Embryonic facial prominence (tissue), 1 donor: ENCODE measurements around the gene CCNQ.

ENCODE experiments used
- DNase-seq: peaks from one replicate; pipeline ENCODE4 v3.0.0-alpha.2; 2016; ENCODE audit errors: extremely low spot score

The CCNQ gene

DNA sequence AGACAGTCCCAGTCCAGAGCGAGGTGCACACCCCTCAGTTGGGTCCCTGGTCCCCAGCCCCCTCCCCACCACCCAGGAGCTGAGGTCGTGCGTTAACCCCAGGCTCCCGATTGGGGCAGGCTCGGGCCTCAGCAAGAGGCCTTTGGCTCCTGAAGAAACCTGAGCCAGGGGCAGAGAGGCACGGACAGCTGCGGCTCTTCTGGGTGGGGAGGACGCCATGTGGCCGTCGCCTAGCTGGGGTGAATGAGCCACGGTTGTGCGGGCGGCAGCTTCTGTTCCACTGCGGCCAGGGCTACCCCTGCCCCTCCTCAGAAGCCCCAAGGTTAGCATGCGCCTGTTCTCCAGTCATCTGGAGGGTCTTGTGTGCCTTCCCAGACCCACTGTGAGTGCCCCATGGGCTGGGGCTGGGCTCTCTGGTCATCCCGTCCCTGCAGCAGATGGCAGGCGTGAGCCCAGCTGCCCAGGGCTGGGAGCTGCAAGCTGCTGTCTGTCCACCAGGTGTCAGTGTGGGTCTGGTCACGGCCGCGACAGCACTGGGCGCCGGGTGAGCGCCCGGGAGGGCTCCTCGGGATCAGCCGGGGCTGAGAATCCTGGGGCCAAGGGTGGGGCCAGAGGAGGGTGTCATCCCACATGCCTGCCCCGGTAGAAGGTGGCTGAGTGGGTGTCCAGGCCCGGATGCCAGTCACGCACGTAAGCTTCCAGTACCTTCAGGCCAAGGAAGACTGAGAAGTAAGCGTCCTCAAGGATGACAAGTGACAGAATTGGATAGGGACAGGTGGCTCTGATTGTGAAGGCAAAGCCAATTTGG lies 59.6 kb downstream of the CCNQ start:
- DNase-seq: no peak

DNA sequence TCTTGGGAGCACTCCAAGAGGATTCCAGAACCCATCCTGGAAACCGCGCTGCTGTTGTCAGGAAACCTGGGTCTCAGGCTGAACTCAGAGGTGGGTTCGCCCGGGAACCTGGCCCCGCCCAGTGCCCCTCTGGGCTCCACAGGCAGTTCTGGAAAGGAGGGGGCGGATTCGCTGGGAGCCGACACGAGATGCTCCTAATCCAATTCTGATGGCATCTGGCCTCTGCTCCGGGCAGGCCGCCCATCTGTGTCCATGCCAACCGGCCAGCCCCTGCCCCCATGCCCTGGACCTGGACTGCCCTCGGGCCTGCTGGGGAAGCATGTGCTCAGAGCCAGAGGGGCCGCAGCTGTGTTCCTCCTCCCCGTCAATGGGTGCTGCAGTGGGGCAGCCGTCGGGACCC lies 60.5 kb downstream of the CCNQ start:
- DNase-seq: no peak
